ENCODE data around the gene SHMT2. TPM values are rescaled to one million over a fixed set of nuclear protein-coding genes. Genes with fewer than 3 reads are reported as not detected.

The SHMT2 gene
- total RNA-seq, 1 donor, result 199 TPM

- no peak for TF ChIP-seq CTCF (IDR thresholded peaks at IDR 0.05; ENCODE audit: insufficient read depth, low read depth, low read length)
- DNase-seq (ENCODE audit: low read depth), result no peak
- H3K4me3 ChIP-seq (ENCODE audit: low read depth, low read length), result no peak overlapping the region
These were observed 32.8 kb downstream of the SHMT2 start for GRCh38 chr12:57262126-57262822.

GRCh38 chr12:57263096-57263495 lies 33.6 kb downstream of the SHMT2 start:
- TF ChIP-seq CTCF (IDR thresholded peaks at IDR 0.05; ENCODE audit: insufficient read depth, low read depth, low read length), result no peak
- DNase-seq (ENCODE audit: low read depth), result no peak
- no peak overlapping the region for H3K4me3 ChIP-seq (ENCODE audit: low read depth, low read length)

GRCh38 chr12:57266681-57267080 lies 37.2 kb downstream of the SHMT2 start:
- no peak for TF ChIP-seq CTCF (IDR thresholded peaks at IDR 0.05; ENCODE audit: insufficient read depth, low read depth, low read length)
- no peak overlapping the region for H3K4me3 ChIP-seq (ENCODE audit: low read depth, low read length)
- DNase-seq (ENCODE audit: low read depth), result no peak

- TF ChIP-seq CTCF (IDR thresholded peaks at IDR 0.05; ENCODE audit: insufficient read depth, low read depth, low read length), result no peak
- no peak overlapping the region for H3K4me3 ChIP-seq (ENCODE audit: low read depth, low read length)
- no peak for DNase-seq (ENCODE audit: low read depth)
These were observed 38.8 kb downstream of the SHMT2 start for GRCh38 chr12:57268264-57268663.

- TF ChIP-seq CTCF (IDR thresholded peaks at IDR 0.05; ENCODE audit: insufficient read depth, low read depth, low read length), result no peak
- no peak overlapping the region for H3K4me3 ChIP-seq (ENCODE audit: low read depth, low read length)
- DNase-seq (ENCODE audit: low read depth), result no peak
These were observed 41.5 kb downstream of the SHMT2 start for GRCh38 chr12:57270966-57271470.

- peak; percentile 44 for DNase-seq (ENCODE audit: low read depth)
- H3K4me3 ChIP-seq (ENCODE audit: low read depth, low read length), result no peak overlapping the region
- no peak for TF ChIP-seq CTCF (IDR thresholded peaks at IDR 0.05; ENCODE audit: insufficient read depth, low read depth, low read length)
These were observed 43.0 kb downstream of the SHMT2 start for GRCh38 chr12:57272337-57273151.

Measured in fibroblast of villous mesenchyme (primary cell).